GM18867 (cell line): ENCODE results near the gene EFNA2.

Experiments used
- ATAC-seq: cut with Tn5 transposase; IDR thresholded peaks from one replicate; pipeline ENCODE4 v1.9.1; 2021; ENCODE audit warnings: mild to moderate bottlenecking, moderate library complexity; ENCODE audit not compliant: unreplicated experiment

The EFNA2 gene

GRCh38 chr19:1259876-1260748 is 25.6 kb upstream of the EFNA2 start:
- ATAC-seq, result peak; percentile 6

- ATAC-seq, result peak; percentile 59
These were observed 24.7 kb upstream of the EFNA2 start for GRCh38 chr19:1260749-1261537.

- ATAC-seq, result no peak
These were observed 24.2 kb upstream of the EFNA2 start for GRCh38 chr19:1261538-1261797.

GRCh38 chr19:1261798-1262622 is 23.7 kb upstream of the EFNA2 start:
- ATAC-seq, result no peak

- ATAC-seq, result no peak
These were observed 23.0 kb upstream of the EFNA2 start for GRCh38 chr19:1262623-1263123.

GRCh38 chr19:1263188-1263587 is 22.5 kb upstream of the EFNA2 start:
- ATAC-seq, result no peak

GRCh38 chr19:1264801-1265614 is 20.7 kb upstream of the EFNA2 start:
- no peak for ATAC-seq

GRCh38 chr19:1265615-1266128 is 20.0 kb upstream of the EFNA2 start:
- no peak for ATAC-seq

GRCh38 chr19:1266129-1266915 is 19.4 kb upstream of the EFNA2 start:
- peak; percentile 34 for ATAC-seq

GRCh38 chr19:1266916-1267476 is 18.7 kb upstream of the EFNA2 start:
- peak; percentile 20 for ATAC-seq

GRCh38 chr19:1267477-1268225 is 18.0 kb upstream of the EFNA2 start:
- ATAC-seq, result no peak

GRCh38 chr19:1268226-1269064 is 17.2 kb upstream of the EFNA2 start:
- no peak for ATAC-seq

GRCh38 chr19:1269065-1269477 is 16.6 kb upstream of the EFNA2 start, which contains the start of gene CIRBP:
Gene CIRBP, plus strand, starts transcription at chr19:1269332. Its CDS starts 1,602 bp downstream, at chr19:1270934.
- peak; percentile 52 for ATAC-seq

- peak; percentile 29 for ATAC-seq
These were observed 16.0 kb upstream of the EFNA2 start for GRCh38 chr19:1269478-1270212.

- ATAC-seq, result no peak
These were observed 15.3 kb upstream of the EFNA2 start for GRCh38 chr19:1270213-1270853.
